OCI-LY1 (cell line): Measurements from ENCODE around the gene MYL6B.
A peak's percentile ranks its signal among the peaks of the same experiment; 100 is the strongest.

Experiments used
- H2AFZ ChIP-seq: fragments of 200-600 bp; sonication (generic), shearing (Covaris generic); 2 replicates; pipeline ENCODE4 v1.6.0; 2014; ENCODE audit warnings: antibody characterized with exemption, mild to moderate bottlenecking, low read length
- H3F3A ChIP-seq: fragments of 200-600 bp; sonication (generic), shearing (Covaris generic); 2 replicates; pipeline ENCODE4 v1.6.0; 2014; ENCODE audit warnings: mild to moderate bottlenecking, antibody characterized with exemption, low read length, moderate library complexity; ENCODE audit not compliant: insufficient read depth
- H3K27ac ChIP-seq: fragments of 200-600 bp; sonication (generic); 2 replicates; pipeline ENCODE4 v1.5.1; 2014; ENCODE audit warnings: low read length, mixed run types, mild to moderate bottlenecking, low read depth; ENCODE audit not compliant: poor library complexity, severe bottlenecking
- H3K27me3 ChIP-seq: fragments of 200-600 bp; sonication (generic); 2 replicates; pipeline ENCODE4 v1.6.0; 2014; ENCODE audit warnings: antibody characterized with exemption, mild to moderate bottlenecking, low read length, moderate library complexity; ENCODE audit not compliant: insufficient read depth
- H3K36me3 ChIP-seq: fragments of 200-600 bp; sonication (generic); 2 replicates; pipeline ENCODE4 v1.6.1; 2014; ENCODE audit warnings: mild to moderate bottlenecking, antibody characterized with exemption, low read length, moderate library complexity, mixed read lengths; ENCODE audit not compliant: insufficient read depth
- H3K4me1 ChIP-seq: fragments of 200-600 bp; sonication (generic); 2 replicates; pipeline ENCODE4 v1.5.1; 2014; ENCODE audit warnings: mild to moderate bottlenecking, low read length, moderate library complexity; ENCODE audit not compliant: insufficient read depth, severe bottlenecking
- H3K4me2 ChIP-seq: fragments of 200-600 bp; sonication (generic), shearing (Covaris generic); 2 replicates; pipeline ENCODE4 v1.6.1; 2014; ENCODE audit warnings: low read length
- H3K4me3 ChIP-seq: fragments of 200-600 bp; sonication (generic); 2 replicates; pipeline ENCODE4 v1.5.1; 2014; ENCODE audit warnings: low read length, low read depth, mild to moderate bottlenecking, mixed read lengths; ENCODE audit not compliant: poor library complexity, severe bottlenecking
- H3K79me2 ChIP-seq: fragments of 200-600 bp; shearing (Covaris generic); 2 replicates; pipeline ENCODE4 v1.6.1; 2016; ENCODE audit warnings: mixed run types, low read length, mixed read lengths; ENCODE audit not compliant: insufficient read depth
- H3K9ac ChIP-seq: fragments of 200-600 bp; sonication (generic), shearing (Covaris generic); 2 replicates; pipeline ENCODE4 v1.6.1; 2014; ENCODE audit warnings: mild to moderate bottlenecking, low read length, mixed read lengths
- H3K9me2 ChIP-seq: fragments of 200-600 bp; sonication (generic), shearing (Covaris generic); 2 replicates; pipeline ENCODE4 v1.6.1; 2014; ENCODE audit warnings: low read depth, mild to moderate bottlenecking, low read length, mixed read lengths
- H3K9me3 ChIP-seq: fragments of 200-600 bp; shearing (Covaris generic); 2 replicates; pipeline ENCODE4 v1.6.1; 2014; ENCODE audit warnings: low read length, mixed read lengths
- H4K20me1 ChIP-seq: fragments of 200-600 bp; sonication (generic), shearing (Covaris generic); 2 replicates; pipeline ENCODE4 v1.6.0; 2016; ENCODE audit warnings: mild to moderate bottlenecking, low read length; ENCODE audit not compliant: insufficient read depth
- EZH2 ChIP-seq: fragments of 200-600 bp; sonication (generic), shearing (Covaris generic); IDR thresholded peaks from 2 replicates; pipeline ENCODE4 v1.8.0; 2017; ENCODE audit warnings: borderline replicate concordance, mixed run types, mild to moderate bottlenecking, antibody characterized with exemption, low read length, moderate library complexity, mixed read lengths
- TF ChIP-seq, protein P1 (sequence below): fragments of 200-600 bp; sonication (generic), shearing (Covaris generic); IDR thresholded peaks from 2 replicates; pipeline ENCODE4 v1.5.1; 2017; ENCODE audit warnings: mild to moderate bottlenecking, antibody characterized with exemption, low read length, moderate library complexity, mixed read lengths

The MYL6B gene

DNA sequence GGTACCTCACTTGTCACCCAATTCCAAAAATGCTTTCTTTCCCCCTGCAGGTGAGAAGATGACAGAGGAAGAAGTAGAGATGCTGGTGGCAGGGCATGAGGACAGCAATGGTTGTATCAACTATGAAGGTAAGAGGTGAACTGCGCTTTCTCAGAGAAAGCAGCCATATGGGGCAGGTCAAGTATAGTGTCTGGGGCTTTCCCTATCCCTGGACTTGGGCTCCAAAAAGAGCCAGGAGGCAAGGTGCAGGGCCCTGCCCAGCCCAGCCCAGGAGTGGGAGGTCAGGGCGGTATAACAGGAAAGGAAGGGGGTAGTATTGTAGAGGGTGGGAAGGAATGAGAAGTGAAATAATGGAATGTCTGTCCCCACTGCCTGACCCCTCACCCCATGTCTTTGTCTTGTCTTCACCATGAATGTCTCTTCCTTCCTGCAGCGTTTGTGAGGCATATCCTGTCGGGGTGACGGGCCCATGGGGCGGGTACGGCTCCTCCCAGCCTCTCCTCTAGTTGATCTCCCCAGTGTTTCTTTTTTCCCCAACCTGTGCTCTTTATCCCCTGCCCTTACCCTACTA, 7.9 kb downstream of the MYL6B start:
- no peaks in the 10 kb centered on the region for H3F3A ChIP-seq
- H2AFZ ChIP-seq: no peak overlapping the region
- peaks cover 69% of the 10 kb centered on the region for H3K36me3 ChIP-seq
- TF ChIP-seq, protein P1, sequence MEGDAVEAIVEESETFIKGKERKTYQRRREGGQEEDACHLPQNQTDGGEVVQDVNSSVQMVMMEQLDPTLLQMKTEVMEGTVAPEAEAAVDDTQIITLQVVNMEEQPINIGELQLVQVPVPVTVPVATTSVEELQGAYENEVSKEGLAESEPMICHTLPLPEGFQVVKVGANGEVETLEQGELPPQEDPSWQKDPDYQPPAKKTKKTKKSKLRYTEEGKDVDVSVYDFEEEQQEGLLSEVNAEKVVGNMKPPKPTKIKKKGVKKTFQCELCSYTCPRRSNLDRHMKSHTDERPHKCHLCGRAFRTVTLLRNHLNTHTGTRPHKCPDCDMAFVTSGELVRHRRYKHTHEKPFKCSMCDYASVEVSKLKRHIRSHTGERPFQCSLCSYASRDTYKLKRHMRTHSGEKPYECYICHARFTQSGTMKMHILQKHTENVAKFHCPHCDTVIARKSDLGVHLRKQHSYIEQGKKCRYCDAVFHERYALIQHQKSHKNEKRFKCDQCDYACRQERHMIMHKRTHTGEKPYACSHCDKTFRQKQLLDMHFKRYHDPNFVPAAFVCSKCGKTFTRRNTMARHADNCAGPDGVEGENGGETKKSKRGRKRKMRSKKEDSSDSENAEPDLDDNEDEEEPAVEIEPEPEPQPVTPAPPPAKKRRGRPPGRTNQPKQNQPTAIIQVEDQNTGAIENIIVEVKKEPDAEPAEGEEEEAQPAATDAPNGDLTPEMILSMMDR: no peak; the same call in 1 of the 2 replicates
- no peak for TF ChIP-seq EZH2
- H3K4me2 ChIP-seq: peak overlapping the region; percentile 90
- no peaks in the 10 kb centered on the region for H3K27me3 ChIP-seq
- no peaks in the 10 kb centered on the region for H3K9me3 ChIP-seq
- H3K27ac ChIP-seq: peak overlapping the region; percentile 74
- peaks cover 41% of the 10 kb centered on the region for H3K4me1 ChIP-seq
- peaks cover 13% of the 10 kb centered on the region for H3K79me2 ChIP-seq
- peak overlapping the region; percentile 83; the same call in 1 of the 2 replicates for H3K9ac ChIP-seq
- peak overlapping the region; percentile 84 for H3K4me3 ChIP-seq
- H3K9me2 ChIP-seq: no peaks in the 10 kb centered on the region
- H4K20me1 ChIP-seq: no peaks in the 10 kb centered on the region

DNA sequence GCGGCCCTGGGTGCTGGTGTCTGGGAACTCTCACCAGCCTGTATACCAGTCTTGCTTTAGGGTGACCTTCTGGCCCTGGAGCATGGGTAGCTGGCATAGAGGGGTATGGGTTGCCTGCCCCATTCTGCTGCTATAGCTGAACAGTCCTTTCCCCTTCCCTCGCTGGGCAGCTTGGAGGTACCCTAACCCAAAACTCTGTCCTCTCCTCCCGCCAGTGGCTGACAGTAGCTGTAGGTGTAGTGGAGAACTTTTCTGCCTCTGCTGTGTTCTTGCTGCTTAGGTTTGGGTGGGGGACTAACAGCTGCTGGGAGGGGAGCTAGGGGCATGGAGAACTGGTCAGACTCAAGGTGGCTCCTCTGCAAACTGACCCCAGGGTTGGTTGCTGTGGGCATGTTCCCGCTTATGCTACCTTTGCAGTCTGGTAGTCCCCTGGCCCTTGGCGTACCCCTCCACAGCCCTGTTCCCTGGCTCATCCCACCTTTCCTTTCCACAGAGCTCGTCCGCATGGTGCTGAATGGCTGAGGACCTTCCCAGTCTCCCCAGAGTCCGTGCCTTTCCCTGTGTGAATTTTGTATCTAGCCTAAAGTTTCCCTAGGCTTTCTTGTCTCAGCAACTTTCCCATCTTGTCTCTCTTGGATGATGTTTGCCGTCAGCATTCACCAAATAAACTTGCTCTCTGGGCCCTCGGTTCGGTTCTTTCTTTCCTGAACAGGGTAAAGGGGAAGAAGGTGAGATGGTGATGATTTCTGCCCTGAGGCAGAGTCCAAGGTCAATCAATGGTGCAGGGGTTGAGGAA, 8.7 kb downstream of the MYL6B start:
- TF ChIP-seq, protein P1: no peak
- TF ChIP-seq EZH2: no peak
- Histone ChIP-seq H3K4me1 (peaks cover 41% of the 10 kb centered on the region), H3K27me3 (no peaks in the 10 kb centered on the region), H4K20me1 (no peaks in the 10 kb centered on the region), H3K4me2 (peak overlapping the region; percentile 90), H3K4me3 (peak overlapping the region; percentile 84), H3K9ac (peak overlapping the region; percentile 83; the same call in 1 of the 2 replicates), H2AFZ (no peak overlapping the region), H3K36me3 (peaks cover 71% of the 10 kb centered on the region), H3K9me3 (no peaks in the 10 kb centered on the region), H3K79me2 (peaks cover 13% of the 10 kb centered on the region), H3F3A (no peaks in the 10 kb centered on the region), H3K9me2 (no peaks in the 10 kb centered on the region), H3K27ac (no peak overlapping the region)

DNA sequence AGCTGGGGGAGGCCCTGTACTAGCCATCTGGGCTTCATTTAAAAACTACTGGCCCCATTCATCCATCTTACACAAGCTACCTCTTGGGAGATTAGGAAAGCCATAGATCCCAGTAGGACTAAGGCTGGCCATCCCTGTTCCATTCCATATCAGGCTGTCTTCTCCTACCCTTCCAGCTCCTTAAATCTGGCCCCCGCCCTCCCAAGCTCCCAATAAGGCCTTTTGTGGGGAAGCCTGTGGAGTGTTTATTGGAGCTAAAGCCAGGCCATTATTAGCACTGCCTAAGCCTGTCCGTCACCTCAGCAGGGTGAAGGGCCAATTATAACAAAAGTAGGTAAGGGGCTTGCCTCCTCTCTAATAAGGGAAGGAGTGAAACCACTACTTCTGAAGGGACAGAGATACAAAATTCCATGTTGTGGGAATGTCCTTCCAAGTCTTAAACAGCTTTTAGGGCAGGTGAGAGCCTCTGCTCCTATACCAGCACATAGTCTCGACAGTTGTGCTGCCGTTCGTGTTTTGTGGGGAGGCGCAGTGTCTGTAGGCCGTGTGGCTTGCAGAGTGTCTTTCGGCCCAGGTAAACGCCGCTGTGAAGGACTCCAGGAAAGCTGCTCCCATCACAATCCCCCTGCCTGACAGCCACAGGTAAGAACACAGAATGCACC, 9.4 kb downstream of the MYL6B start:
- Histone ChIP-seq H2AFZ (no peak overlapping the region), H3K79me2 (peaks cover 13% of the 10 kb centered on the region), H3K27me3 (no peaks in the 10 kb centered on the region), H3K9me2 (no peaks in the 10 kb centered on the region), H3K36me3 (peaks cover 78% of the 10 kb centered on the region), H3K9ac (no peak overlapping the region), H4K20me1 (no peaks in the 10 kb centered on the region), H3K4me3 (no peak overlapping the region), H3F3A (no peaks in the 10 kb centered on the region), H3K4me1 (peaks cover 39% of the 10 kb centered on the region), H3K4me2 (no peak overlapping the region), H3K27ac (no peak overlapping the region), H3K9me3 (no peaks in the 10 kb centered on the region)
- TF ChIP-seq, protein P1: no peak
- no peak for TF ChIP-seq EZH2
